Measurements from ENCODE around the gene ZNF302. TPM values are rescaled to one million over a fixed set of nuclear protein-coding genes. Genes with fewer than 3 reads are reported as not detected.

The ZNF302 gene
- total RNA-seq, 1 experiment from 2014 or later = 12.2 TPM

DNA sequence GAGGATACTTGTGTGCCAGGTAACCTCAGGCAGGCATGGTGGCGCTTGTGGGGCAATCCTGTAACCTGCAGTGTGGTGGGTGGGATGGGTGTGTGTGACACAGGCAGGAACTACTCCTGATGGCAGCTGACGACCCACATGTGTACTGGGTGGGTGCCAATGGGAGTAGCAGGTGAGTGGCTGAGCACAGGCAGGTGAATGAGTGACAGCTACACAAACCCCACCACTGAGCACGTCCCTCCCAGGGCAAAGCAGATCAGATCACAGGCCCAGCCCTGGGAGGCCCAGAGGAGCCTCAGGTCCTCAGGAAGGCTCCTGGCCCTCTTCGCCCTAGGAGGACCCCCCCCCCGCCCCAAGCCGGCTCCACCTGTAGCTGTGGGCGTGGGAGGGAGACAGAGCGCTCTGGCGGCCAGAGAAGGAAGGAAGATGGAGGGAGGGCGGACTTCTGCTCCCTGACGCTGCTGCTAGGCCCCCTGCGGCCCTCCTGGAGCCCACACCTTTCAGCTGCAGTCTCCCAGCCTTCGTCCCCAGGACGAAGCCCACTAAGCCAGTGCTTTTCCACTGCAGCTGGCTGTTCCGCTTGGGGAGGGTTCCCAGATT lies 55.2 kb downstream of the ZNF302 start:
- DNase-seq (ENCODE audit: low read depth) = no peak

DNA sequence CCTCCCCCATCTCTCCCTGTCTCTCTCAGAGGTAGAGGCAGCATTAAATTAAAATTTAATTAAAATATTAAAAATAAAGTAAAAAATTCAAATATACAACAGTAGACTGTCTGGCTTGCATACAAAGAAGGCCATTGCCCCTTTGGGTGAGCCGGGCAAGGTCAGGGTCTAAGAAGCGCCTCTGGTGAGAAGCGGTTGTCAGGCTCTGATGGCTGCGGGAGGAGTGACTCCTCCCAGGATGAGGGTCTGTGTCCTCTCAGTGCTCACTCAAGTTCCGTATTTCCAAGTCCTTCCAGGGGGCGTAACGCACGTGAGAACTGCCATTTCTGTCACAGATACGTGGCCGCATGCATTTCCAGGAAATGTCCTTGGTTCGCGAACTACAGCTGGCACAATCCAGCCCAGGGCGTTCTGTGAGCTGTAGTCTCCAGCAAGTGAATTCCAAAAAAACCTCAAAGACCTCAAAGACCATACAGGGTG lies 55.8 kb downstream of the ZNF302 start:
- DNase-seq (ENCODE audit: low read depth) = no peak

DNA sequence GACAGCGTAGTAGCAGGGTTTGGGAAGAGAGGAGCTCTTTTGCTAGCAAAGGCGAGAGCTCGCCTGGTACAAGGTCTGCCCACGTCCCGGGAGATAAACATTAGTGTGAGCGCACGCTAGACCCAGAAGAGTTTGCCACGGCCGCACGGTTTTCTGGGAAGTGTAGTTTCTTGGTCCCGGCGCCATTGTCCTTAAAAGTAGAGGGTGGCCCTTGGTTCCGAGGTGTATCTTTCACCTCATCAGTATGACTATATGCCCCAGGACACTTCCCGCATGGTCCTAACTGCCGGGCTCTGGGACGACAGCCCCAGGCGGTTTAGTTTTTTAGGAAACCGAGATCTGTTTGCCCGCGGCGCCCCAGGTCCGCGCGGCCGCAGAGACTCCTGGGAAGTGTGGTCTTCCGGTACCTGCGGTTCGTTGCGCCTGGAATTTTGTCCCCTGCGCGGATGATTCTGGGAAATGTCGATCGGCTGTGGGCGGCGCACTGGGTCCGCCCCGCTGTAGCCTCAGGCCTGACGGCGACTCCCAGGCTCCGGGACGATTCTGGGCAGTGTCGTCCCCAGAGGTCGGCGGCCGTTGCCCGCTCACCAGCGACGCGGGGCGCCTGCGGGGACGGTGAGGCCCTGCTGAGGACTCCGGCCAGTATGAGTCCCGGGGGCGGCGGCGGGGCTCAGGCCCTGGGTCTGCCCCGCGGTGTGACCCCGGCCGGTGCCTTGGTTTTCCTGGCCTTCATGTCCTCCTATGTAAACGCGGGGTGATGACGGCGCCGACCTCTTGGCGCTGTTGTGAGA lies 56.5 kb downstream of the ZNF302 start, which contains the start of gene ZNF181:
Gene ZNF181 (plus strand): TSS at position 498 of the 791 bp plus-strand sequence. CDS start 795 bp downstream, outside the sequence.
- DNase-seq (ENCODE audit: low read depth) = peak; percentile 92

DNA sequence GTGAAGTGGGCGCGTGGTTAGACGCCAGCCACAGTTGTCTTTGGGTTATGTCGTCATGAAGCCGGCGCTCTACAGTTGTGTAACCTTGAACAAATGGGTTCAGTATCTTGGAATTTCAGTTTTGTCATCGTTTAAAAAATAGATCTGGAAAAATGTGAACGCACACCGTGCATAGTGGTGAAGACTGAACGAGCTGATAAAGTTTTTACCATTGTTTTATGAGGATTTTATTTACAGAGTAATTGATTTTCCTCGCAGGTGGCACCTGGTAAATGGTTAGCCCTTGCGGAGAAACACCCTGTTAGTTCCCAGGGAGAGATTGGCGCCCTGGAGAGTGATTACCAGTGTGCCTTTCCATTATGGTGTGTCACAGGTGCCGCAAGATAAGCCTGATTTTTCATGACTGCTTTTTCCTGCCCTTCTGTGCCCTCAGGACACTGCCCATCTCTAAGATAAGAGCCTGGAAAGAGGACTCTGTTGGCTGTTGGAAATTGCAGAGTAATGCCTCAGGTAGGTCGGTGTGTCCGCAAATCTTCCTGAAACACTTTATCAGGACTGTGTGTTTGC lies 57.1 kb downstream of the ZNF302 start:
- DNase-seq (ENCODE audit: low read depth) = no peak

Other genes starting within 250 kb of the ZNF302 start
- 289 and 291 TPM in 2 replicates for gene UBA2, start 249.3 kb upstream of the ZNF302 start, total RNA-seq (2014; rRNA removed; shearing (Covaris generic))
- gene WTIP, start 195.9 kb upstream of the ZNF302 start, total RNA-seq (2014; rRNA removed; shearing (Covaris generic)) = 0.83 and 8.3 TPM in 2 replicates
- gene SCGB2B2, start 519 bp upstream of the ZNF302 start, total RNA-seq (2014; rRNA removed; shearing (Covaris generic)) = not detected in 2 replicates
- 12.6 and 40.2 TPM in 2 replicates for gene ZNF181, start 56.6 kb downstream of the ZNF302 start, total RNA-seq (2014; rRNA removed; shearing (Covaris generic))
- 3.8 and 7.5 TPM in 2 replicates for gene ZNF599, start 95.5 kb downstream of the ZNF302 start, total RNA-seq (2014; rRNA removed; shearing (Covaris generic))
- gene ZNF30, start 249.2 kb downstream of the ZNF302 start, total RNA-seq (2014; rRNA removed; shearing (Covaris generic)) = 2.1 and 2.9 TPM in 2 replicates